ENCODE results near the gene C5orf15.
"Not testable (repeated sequence)": the region's sequence is repeated elsewhere in the genome, so short reads cannot be mapped to it uniquely, and the experiment has no call there.

Gene C5orf15

DNA sequence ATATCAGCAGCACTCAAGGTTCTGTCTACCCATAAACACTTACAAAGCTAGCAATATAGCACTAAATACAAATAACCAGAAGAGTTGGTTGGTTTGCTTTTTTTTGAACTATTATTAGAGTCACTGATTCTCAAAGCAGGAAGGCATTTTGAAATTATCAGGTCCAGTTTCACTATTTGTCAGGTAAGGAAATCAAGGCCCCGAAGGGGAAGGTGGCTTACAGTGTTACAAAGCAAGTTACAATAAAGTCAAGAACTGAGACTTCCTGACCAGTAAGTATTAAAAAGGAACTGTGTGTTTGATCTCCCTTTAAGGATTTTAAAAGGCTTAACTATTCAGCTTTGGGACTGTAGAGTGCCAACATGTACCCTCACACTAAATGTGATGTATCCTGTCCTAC is 10.8 kb downstream of the C5orf15 start:
- H3K27me3 Mint-ChIP-seq: no peaks in the 10 kb centered on the region
- peak overlapping the region; percentile 79 for H3K27ac Mint-ChIP-seq
- peak overlapping the region; percentile 40 for H3K4me3 Mint-ChIP-seq
- peaks cover 65% of the 10 kb centered on the region for H3K36me3 Mint-ChIP-seq (ENCODE audit: low read depth)
- no peaks in the 10 kb centered on the region for H3K9me3 Mint-ChIP-seq
- H3K4me1 Mint-ChIP-seq (ENCODE audit: low read depth): peaks cover 45% of the 10 kb centered on the region

GRCh38 chr5:133957080-133957479 is 11.3 kb downstream of the C5orf15 start:
- H3K27me3 Mint-ChIP-seq: no peaks in the 10 kb centered on the region
- peaks cover 60% of the 10 kb centered on the region for H3K36me3 Mint-ChIP-seq (ENCODE audit: low read depth)
- peak overlapping the region; percentile 79 for H3K27ac Mint-ChIP-seq
- H3K4me1 Mint-ChIP-seq (ENCODE audit: low read depth): peaks cover 40% of the 10 kb centered on the region
- no peaks in the 10 kb centered on the region for H3K9me3 Mint-ChIP-seq
- H3K4me3 Mint-ChIP-seq: peak overlapping the region; percentile 28

GRCh38 chr5:133956196-133956595 is 12.2 kb downstream of the C5orf15 start:
- Mint-ChIP-seq H3K36me3 (ENCODE audit: low read depth) (peaks cover 60% of the 10 kb centered on the region), H3K4me1 (ENCODE audit: low read depth) (peaks cover 34% of the 10 kb centered on the region)
- H3K4me3 Mint-ChIP-seq, H3K9me3 Mint-ChIP-seq, H3K27me3 Mint-ChIP-seq, H3K27ac Mint-ChIP-seq: not testable (repeated sequence)

DNA sequence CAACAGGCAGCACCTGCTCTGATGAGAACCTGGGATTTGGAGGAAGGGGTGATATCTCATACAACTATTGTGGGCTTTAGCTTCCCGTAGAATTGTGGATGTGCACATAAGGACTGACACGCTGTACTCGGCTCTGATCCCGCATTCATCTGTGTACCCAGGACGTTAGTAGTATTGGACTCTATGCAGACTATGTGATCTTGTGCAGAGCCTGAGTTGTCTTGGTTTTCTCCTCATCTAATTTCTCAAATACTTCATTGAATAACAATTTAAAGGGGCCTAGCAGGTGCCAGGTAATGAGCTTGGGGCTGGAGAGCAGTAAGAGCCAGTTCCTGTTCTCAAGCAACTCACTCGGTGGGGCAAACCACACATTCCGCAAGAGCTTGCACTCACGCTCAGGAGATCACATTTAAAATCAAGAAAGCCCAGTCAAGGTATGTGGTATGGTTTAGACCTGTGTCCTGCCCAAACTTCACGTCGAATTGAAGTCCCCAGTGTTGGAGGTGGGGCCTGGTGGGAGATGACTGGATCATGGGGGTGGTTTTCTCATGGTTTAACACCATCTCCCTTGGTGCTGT is 14.8 kb downstream of the C5orf15 start:
- no peaks in the 10 kb centered on the region for H3K27me3 Mint-ChIP-seq
- no peaks in the 10 kb centered on the region for H3K9me3 Mint-ChIP-seq
- H3K4me1 Mint-ChIP-seq (ENCODE audit: low read depth): peaks cover 21% of the 10 kb centered on the region
- H3K36me3 Mint-ChIP-seq (ENCODE audit: low read depth): peaks cover 40% of the 10 kb centered on the region
- no peak overlapping the region for H3K27ac Mint-ChIP-seq
- no peak overlapping the region for H3K4me3 Mint-ChIP-seq

DNA sequence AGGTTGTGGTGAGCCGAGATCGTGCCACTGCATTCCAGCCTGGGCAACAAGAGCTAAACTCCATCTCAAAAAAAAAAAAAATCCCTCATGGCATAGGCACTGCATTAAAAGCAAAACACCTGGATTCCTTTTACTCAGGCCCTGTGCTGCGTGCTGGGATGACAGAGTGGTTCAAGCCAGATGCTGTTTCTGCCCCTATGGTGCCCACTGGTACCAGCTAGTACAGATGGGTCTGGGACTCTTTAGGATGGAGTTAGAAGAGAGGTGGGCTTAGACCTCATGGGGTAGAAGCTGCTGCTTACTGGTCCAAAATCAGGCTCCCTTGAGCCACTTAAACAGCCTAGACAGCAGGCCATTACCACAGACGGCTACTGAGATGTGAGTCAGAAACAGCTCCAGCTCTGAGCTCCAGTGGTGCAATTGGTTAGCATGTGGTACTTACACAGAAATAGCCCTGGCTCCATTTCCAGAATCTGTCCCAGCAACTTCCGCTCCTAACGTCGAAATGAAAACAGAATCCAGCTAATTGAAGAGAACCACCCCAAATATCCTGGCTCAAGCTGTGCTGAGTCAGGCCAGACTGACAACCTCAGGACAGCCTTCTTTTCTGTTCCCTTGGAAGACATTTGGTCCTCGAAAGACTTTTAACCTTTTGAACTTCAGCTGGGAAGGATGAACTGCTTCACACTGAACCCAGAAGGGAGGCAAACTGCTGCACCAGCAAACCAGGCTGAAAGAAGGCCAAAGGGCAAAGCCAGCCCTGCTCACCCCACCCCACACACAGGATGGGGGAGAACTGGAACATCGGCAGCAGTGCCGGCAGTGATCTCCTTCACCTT is 15.5 kb downstream of the C5orf15 start:
- Mint-ChIP-seq H3K4me1 (ENCODE audit: low read depth) (peaks cover 17% of the 10 kb centered on the region), H3K27ac (no peak overlapping the region), H3K36me3 (ENCODE audit: low read depth) (peaks cover 38% of the 10 kb centered on the region), H3K4me3 (no peak overlapping the region), H3K27me3 (no peaks in the 10 kb centered on the region), H3K9me3 (no peaks in the 10 kb centered on the region)

GRCh38 chr5:133950821-133951612 is 17.4 kb downstream of the C5orf15 start:
- no peak overlapping the region for H3K27ac Mint-ChIP-seq
- H3K4me1 Mint-ChIP-seq (ENCODE audit: low read depth): peaks cover 5% of the 10 kb centered on the region
- no peak overlapping the region for H3K4me3 Mint-ChIP-seq
- peaks cover 20% of the 10 kb centered on the region for H3K36me3 Mint-ChIP-seq (ENCODE audit: low read depth)
- no peaks in the 10 kb centered on the region for H3K27me3 Mint-ChIP-seq
- no peaks in the 10 kb centered on the region for H3K9me3 Mint-ChIP-seq

DNA sequence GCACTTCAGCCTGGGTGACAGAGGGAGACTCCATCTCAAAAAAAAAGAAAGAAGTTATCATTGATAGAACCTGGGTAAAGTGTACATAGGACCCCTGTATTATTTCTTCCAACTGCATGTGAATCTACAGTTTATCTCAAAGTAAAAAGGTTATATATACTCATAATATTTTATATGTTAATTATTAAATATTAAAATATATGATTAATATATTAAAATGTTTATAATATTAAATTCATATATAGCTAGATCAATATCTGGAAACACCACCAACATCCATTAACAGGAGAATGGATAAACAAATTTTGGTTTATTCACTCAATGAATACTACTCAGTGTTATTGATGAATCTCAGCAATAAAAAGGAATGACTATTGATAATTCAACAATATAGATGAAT is 19.7 kb downstream of the C5orf15 start:
- Mint-ChIP-seq H3K4me3 (no peak overlapping the region), H3K4me1 (ENCODE audit: low read depth) (peaks cover 5% of the 10 kb centered on the region), H3K9me3 (no peaks in the 10 kb centered on the region), H3K27ac (no peak overlapping the region), H3K36me3 (ENCODE audit: low read depth) (peaks cover 3% of the 10 kb centered on the region), H3K27me3 (no peaks in the 10 kb centered on the region)

GRCh38 chr5:133947431-133947841 is 21.0 kb downstream of the C5orf15 start:
- H3K27ac Mint-ChIP-seq: no peak overlapping the region
- H3K9me3 Mint-ChIP-seq: no peaks in the 10 kb centered on the region
- peaks cover 13% of the 10 kb centered on the region for H3K4me1 Mint-ChIP-seq (ENCODE audit: low read depth)
- H3K36me3 Mint-ChIP-seq (ENCODE audit: low read depth): no peaks in the 10 kb centered on the region
- H3K4me3 Mint-ChIP-seq: no peak overlapping the region
- no peaks in the 10 kb centered on the region for H3K27me3 Mint-ChIP-seq

GRCh38 chr5:133945568-133945967 is 22.9 kb downstream of the C5orf15 start:
- Mint-ChIP-seq H3K36me3 (ENCODE audit: low read depth) (no peaks in the 10 kb centered on the region), H3K27ac (no peak overlapping the region), H3K4me3 (no peak overlapping the region), H3K27me3 (no peaks in the 10 kb centered on the region), H3K9me3 (no peaks in the 10 kb centered on the region), H3K4me1 (ENCODE audit: low read depth) (peaks cover 13% of the 10 kb centered on the region)

DNA sequence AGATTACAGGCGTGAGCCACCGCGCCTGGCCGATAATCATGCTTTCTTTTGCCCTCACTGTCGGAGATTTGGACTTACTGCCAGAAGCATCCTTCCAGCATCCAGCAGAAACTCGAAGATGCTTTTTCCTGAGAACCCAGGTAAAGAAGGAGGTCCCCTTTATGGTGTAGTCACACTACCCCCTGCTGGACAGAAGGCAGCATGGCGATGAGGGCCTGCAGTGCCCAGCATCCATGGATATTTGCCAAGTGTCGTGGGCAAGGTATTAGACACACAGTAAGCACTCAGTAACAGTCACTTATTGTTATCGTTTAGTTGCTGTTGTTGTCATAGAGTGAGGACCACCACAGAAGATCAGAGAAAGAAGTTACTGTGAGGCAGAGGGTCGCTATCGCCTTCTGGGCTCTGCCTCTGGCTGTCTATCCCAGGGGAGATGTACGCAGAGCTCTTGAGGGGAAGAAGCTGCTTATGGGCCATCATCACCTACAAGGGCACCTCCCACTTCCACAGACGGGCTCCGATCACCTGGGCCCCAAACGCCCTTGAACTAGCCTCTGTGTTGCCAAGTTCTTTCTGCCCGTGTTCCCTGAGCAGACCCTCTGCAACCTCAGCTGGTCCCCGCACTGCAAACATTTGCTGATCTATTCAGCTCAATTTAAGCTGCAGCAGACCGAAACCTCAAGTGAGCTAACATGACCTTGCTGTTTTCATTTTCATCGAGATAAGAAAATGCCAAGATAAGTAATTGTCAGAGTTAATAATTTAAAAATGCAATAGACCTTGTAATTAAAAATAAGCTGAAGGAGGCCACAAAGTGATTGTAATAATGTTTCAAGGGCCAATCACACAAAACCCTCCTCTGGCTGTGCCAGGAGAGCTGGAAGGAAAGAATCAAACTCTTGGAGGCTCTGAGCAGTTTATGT is 23.9 kb downstream of the C5orf15 start:
- Mint-ChIP-seq H3K27me3 (no peaks in the 10 kb centered on the region), H3K4me1 (ENCODE audit: low read depth) (peaks cover 16% of the 10 kb centered on the region), H3K27ac (no peak overlapping the region), H3K9me3 (no peaks in the 10 kb centered on the region), H3K36me3 (ENCODE audit: low read depth) (no peaks in the 10 kb centered on the region), H3K4me3 (no peak overlapping the region)

- Mint-ChIP-seq H3K4me3 (no peak overlapping the region), H3K9me3 (no peaks in the 10 kb centered on the region), H3K27me3 (no peaks in the 10 kb centered on the region), H3K4me1 (ENCODE audit: low read depth) (peaks cover 23% of the 10 kb centered on the region), H3K36me3 (ENCODE audit: low read depth) (no peaks in the 10 kb centered on the region), H3K27ac (no peak overlapping the region)
These were observed 25.0 kb downstream of the C5orf15 start for GRCh38 chr5:133943475-133943817.

GRCh38 chr5:133942614-133943474 is 25.6 kb downstream of the C5orf15 start:
- H3K27me3 Mint-ChIP-seq: no peaks in the 10 kb centered on the region
- peaks cover 28% of the 10 kb centered on the region for H3K4me1 Mint-ChIP-seq (ENCODE audit: low read depth)
- H3K4me3 Mint-ChIP-seq: no peak overlapping the region
- H3K36me3 Mint-ChIP-seq (ENCODE audit: low read depth): no peaks in the 10 kb centered on the region
- H3K27ac Mint-ChIP-seq: no peak overlapping the region
- H3K9me3 Mint-ChIP-seq: no peaks in the 10 kb centered on the region

- no peaks in the 10 kb centered on the region for H3K9me3 Mint-ChIP-seq
- no peaks in the 10 kb centered on the region for H3K36me3 Mint-ChIP-seq (ENCODE audit: low read depth)
- H3K4me3 Mint-ChIP-seq: no peak overlapping the region
- peaks cover 35% of the 10 kb centered on the region for H3K4me1 Mint-ChIP-seq (ENCODE audit: low read depth)
- H3K27ac Mint-ChIP-seq: peak overlapping the region; percentile 16
- H3K27me3 Mint-ChIP-seq: no peaks in the 10 kb centered on the region
These were observed 26.8 kb downstream of the C5orf15 start for GRCh38 chr5:133941456-133942196.
